Measurements from ENCODE around the gene CUL4A. TPM values are rescaled to one million over a fixed set of nuclear protein-coding genes. Genes with fewer than 3 reads are reported as not detected.
"Not testable (repeated sequence)": the region's sequence is repeated elsewhere in the genome, so short reads cannot be mapped to it uniquely, and the experiment has no call there.

The CUL4A gene
- total RNA-seq, 1 experiment from 2014 or later: 190 TPM

DNA sequence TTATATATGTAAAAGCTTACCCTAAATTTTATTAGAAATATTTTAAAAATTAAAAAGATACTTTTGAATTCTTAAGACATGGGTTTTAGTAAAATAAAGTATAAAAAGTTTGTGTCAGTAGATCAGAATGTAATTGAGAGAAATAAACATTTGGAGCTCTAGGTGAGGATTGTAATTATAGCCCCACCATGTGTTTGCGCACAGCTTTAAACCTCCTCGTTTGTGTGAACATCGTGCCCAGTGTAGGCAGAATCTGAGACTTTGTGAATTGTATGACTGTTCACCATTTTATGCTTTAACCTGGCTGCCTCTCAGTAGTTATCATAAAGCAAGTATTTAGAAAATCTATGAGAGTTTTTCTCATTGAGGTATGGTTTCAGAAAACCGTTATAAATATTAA is 29.1 kb downstream of the CUL4A start:
- no peak for DNase-seq (ENCODE audit: low read depth)

DNA sequence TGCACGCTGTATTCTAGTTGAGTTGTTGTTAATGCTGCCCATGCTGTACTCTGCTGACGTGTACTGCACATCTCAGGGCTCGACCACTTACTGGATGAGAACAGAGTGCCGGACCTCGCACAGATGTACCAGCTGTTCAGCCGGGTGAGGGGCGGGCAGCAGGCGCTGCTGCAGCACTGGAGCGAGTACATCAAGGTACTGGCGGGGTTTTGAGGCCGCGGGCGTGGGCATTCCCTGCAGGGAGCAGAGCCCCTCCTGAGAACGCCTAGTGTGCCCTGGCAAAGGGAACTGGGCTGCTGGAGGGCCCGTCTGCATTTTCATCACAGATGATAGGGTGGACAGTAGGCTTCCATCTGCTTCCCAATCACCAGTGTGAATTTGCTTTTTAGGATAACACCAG is 29.9 kb downstream of the CUL4A start:
- DNase-seq (ENCODE audit: low read depth): no peak

DNA sequence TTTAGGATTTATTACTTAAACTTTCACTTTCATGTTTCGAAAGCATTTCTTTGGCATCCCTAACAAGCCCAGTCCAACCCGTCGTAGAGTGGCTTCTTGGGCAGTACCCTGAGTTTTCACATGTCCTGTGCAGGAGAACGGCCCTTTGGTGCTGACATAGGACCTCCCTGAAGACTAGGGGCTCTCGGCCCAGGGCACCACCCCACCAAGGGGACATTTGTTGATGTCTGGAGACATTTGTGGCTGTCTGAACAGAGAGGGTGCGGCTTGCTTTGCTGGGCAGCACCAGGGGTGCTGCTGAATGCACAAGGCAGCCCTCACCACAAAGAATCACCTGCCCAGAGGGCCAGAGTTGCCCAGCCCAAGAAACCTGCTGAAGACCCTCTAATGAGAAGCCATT is 30.6 kb downstream of the CUL4A start:
- DNase-seq (ENCODE audit: low read depth): no peak

DNA sequence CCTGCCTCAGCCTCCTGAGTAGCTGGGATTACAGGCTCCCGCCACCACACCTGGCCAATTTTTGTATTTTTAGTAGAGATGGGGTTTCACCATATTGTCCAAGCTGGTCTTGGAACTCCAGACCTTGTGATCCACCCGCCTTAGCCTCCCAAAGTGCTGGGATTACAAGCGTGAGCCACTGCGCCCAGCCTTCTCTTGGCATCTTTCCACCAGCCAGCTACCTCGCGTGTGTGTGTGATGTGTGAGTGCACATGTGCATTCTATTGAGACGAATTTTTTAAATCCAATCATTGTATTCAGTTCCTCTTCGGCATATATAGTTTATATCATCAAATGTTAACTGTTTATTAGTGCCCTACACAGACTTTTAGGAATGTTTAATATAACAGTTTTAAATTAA is 32.2 kb downstream of the CUL4A start:
- not testable (repeated sequence) for DNase-seq (ENCODE audit: low read depth)

DNA sequence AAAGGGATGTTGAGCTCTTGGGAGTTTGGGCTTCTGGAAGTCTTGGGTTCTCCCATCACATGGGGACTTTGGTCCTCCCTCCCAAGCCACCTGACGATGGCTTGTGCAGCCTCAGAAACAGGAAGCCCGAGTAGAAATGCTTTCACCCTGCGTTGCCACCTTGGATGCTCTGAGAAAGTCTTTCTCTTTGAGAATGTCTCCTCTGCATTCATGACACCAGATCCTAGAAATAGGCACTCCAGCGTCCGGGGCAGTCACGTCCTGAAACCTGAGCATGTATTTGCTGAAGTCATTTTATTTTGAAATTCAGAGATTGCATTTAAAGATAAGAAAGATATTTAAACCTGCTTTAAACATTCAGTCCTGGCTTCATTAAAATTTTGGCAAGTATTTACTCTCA is 34.4 kb downstream of the CUL4A start:
- no peak for DNase-seq (ENCODE audit: low read depth)

DNA sequence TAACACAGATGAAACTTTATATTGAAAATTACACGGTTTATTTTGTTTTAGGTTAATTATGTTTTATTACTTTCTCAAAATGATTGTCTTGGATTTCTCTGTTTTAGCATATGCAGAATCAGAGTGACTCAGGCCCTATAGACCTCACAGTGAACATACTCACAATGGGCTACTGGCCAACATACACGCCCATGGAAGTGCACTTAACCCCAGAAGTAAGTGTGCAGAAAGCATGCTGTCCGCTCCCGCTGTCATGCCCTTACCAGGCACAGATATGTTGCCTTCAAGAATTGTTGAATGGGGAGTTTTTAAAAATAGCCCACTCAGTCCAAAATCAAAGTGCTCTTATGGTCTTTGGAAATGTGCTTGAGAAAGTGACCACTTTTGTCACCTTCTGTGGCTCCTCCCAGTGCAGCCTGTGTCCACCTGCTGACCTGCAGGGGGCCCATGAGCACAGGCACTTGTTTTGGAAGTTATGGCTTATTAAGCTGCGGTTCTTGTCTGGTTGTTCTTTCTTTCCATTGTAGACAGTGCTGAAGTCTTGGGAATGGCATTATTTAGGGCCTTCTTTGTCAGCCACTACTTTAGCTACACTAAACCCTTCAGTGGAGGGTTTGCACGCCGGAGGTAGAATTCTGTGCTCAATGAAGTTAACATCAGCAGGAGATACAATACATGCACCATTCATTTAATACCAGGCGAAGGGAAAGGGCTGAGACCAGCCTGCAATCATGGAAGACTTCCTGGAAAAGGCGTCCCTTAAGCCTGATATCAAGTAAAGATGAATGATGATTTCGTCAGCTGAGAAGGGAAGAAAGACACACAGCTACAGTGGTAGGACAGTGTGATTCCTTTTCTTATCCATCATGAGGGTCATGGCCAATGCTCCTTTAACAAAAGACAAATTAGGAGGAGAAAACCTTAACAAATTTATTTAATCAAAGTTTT is 36.7 kb downstream of the CUL4A start:
- DNase-seq (ENCODE audit: low read depth): peak; percentile 3

DNA sequence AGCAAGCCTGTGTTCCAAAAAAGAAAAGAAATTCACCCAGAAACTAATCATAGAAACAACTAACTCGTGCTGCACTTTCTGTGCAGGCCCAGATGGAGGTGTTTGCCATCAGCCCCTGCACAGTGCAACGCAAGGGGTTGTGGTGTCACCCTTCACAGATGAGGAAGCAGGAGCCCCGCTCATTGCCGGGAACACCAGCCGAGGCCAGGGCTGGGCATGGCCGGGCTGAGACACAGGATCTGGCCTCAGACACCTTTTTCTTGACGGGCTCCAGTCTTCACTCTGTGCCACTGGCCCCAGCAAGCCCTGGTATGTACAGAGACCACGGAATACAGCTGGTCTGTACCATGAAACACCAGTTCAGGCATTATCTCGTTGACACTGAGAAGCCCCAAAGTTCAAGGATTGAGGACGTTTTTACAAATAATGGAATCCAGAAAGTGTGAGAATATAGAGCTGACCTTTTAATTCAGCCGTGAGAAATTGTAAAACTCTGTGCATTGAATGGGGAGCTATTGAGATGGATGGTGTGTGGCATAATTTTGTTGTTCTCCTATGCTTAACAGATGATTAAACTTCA is 43.2 kb downstream of the CUL4A start:
- no peak for DNase-seq (ENCODE audit: low read depth)

DNA sequence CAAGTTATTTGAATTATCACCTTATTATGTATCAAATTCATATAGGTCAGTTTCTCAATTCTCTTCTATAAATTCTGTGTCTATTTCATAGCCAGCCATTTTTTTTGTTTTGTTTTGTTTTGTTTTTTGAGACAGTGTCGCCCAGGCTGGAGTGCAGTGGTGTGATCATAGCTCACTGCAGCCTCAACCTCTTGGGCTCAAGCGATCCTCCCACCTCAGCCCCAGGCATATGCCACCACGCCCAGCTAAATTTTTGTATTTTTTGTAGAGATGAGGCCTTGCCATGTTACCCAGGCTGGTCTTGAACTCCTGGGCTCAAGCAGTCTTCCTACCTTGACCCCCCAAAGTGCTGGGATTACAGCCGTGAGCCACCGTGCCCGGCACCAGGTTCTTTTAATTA is 48.5 kb downstream of the CUL4A start:
- DNase-seq (ENCODE audit: low read depth): not testable (repeated sequence)

DNA sequence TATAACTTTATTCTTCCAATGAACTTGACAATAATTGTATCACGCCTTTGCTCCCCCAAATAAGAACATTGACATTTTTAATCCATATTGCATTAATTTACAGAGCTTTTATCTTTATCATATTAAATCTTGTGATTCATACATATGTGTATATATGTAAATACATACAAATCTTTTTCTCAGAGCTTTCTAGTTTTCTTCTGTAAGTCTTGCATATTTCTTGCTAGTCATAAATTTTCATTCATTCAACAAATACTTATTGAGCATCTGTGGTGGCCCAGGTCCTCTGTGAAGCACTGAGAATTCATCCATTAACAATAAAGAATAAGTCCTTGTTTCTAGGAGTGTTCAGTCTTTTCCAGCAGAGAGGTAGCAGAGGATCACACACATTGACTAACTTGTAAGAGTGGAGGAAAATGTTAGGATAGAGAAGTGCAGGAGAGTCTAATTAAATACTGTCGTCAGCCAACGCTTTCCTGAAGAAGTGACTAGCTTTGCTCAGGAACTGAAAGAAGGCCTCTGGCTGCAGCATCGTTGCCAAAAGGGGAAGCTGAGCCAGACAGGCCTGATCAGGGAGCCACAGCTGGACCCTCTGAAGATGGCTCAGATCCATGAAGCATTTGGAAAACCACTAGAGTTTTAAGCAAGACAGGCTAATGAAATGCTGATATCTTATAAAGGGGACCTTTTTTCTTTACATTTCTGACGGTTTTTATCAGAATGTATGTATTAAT is 49.1 kb downstream of the CUL4A start:
- DNase-seq (ENCODE audit: low read depth): no peak

DNA sequence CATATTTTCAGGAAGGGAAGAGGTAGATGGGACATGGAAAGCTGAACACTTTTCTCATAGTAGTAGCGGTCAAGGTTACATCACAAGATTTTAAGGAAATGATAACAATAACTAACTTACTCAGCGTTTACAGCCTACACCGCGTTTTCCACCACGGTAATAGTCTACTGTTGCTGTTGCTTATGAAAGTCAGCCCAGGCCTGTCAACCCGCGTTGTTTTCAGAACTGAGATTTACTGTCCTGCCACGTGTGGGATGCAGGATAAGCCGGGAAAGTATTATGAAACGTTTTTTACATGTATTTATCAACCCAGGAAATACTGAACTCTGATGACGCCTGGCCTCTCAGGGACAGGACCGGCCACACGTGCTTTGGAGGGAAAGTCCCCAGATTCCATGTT is 51.6 kb downstream of the CUL4A start:
- DNase-seq (ENCODE audit: low read depth): no peak

DNA sequence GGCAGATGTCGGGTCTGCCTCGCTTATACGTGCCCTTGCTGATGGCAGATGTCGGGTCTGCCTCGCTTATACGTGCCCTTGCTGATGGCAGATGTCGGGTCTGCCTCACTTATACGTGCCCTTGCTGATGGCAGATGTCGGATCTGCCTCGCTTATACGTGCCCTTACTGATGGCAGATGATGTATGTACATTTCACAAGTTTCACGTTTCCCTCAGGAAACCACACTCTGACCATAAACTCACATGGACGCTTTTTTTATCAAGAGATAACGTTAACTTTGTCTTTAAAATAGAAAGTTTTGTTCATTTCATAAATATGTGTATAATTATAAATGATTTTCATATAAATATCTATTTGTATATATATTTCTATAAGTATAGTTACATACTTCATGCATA is 53.6 kb downstream of the CUL4A start:
- not testable (repeated sequence) for DNase-seq (ENCODE audit: low read depth)

DNA sequence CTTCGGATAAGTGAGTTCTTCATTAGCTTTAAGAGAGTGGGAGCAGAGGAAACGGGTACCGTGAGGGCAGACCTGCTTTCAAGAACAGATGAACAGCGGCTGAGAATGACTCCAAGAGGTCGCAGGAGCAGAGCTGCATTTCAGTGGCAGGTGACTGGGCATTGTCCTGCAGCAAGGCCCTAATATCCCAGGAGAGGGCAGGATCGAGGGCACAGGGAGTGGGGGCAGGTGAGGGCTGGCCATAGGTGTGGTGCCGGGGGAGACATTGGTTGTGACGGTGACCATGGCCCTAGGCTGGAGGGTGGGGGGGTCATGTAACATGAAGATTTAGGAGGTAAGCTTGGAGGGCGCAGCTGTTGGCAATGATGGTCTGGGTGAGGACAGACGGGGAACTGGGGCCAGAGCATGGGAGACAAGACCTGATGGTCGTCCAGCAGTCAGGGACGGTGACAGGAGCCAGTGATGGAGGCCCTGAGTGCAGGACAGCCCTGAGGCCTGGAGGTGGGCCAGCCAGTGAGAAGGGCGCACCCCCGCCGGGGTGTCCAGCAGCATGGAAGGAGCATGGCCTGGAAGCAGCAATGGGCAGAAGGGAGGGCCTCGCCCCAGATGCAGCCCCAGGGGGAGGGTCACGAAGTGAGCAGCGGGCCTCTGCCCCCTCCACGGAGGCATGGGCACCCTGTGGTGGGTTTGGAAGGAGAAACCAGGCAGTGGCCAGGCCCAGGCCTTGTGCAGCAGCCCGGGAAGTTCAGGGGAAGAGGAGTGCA is 58.4 kb downstream of the CUL4A start:
- no peak for DNase-seq (ENCODE audit: low read depth)

DNA sequence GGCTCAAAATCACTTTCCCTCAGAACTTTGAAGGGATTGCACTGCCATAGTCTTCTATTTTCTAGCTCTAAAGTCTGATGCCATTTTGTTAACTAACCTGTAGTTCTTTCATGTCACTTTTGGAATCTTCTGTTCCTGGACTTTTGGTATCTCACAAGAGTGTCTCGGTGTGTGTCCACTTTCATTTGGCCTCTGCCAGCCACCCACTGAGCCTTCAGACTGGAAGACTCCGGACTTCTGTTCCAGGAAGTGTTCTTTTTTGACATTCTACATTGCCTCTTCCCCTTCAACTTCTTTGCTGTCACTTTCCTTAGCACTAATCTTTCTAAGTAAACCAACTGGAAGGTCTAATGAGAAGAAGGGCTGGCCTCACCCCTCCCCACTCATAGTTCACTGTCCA is 62.6 kb downstream of the CUL4A start:
- DNase-seq (ENCODE audit: low read depth): no peak

DNA sequence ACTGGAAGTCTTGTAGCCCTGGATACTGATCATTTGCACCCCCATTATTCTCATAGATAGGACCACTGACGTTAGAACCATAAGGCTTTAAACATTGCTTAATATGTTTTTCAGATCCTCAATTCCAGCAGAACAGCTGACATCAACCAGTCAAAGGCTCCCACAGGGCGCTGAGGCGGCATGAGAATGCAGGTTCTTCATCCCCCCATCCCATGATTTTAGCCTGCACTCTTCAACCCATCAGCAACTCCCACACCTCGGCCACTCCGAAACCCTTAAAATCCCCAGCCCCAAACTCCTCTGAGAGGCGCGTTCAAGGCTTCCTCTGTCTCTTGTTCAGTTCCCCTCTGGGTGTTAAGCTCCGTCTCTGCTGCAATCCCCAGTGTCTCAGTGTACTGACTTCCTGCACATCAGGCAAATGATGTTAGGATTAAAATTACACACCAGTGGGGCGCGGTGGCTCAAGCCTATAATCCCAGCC is 63.3 kb downstream of the CUL4A start:
- no peak for DNase-seq (ENCODE audit: low read depth)

DNA sequence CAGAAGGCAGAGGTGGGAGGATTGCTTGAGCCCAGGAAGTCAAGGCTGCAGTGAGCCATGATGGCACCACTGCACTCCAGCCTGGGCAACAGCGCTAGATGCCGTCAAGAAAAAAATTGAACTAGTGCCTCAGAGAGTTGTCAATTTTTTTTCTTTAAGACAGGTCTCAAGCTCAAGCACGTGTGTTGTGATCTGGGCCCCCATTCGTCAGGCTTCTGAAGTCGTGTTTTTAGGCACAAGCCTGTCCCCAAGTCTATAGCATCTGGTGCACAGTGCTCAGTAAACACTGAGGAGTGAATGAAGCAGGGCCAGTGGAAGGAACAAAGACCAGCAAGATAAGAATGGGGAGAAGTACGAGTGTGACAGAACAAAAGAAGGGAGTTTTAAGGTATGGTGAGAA is 63.9 kb downstream of the CUL4A start:
- DNase-seq (ENCODE audit: low read depth): no peak

DNA sequence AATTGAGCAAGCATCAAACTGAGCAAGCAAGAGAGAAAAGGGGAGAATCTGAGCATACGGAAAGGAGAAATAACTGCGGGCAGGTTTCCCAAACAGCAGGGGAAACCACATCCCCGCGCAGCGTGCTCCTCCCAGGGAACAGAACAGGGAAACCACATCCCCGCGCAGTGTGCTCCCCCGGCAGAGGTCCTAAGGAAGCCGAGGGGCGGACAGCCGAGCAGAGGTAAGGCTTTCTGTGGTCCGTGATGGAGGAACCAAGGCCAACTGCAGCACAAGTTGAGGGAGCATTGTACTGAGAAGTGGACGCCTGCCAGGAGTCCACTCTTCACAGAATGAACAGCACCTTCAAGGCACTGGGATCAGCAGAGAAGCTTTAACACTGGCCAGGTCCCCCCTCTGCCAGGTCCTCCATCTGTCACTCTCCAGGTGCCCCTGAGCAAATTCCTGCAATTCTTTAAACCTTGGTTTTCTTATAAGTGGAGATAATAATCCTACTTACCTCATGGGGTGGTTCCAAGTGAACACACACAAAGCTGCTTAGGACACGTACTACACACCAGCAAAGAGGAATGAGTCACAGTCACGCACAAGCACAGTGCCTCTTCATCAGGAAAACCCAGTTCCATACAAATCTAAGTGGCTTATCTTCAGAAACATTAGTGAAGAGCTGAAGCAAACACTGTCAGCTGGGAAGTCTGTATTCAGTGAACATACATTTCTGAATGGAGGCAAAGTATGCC is 64.6 kb downstream of the CUL4A start:
- peak; percentile 50 for DNase-seq (ENCODE audit: low read depth)

DNA sequence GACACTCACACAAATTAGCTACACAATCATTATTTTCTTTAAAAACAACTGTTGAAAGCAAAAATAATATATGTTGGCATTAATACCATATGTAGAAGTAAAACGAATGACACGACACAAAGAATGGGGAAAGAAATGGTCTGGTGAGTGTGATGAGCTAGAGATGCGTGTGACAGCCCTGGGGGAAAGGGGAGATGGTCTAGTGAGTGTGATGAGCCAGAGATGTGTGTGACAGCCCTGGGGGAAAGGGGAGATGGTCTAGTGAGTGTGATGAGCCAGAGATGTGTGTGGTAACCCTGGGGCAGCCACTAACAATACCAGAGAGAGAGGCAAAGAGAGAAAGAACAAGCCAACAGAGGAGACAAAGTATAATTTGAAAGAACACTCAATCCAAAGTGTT is 65.3 kb downstream of the CUL4A start:
- no peak for DNase-seq (ENCODE audit: low read depth)

DNA sequence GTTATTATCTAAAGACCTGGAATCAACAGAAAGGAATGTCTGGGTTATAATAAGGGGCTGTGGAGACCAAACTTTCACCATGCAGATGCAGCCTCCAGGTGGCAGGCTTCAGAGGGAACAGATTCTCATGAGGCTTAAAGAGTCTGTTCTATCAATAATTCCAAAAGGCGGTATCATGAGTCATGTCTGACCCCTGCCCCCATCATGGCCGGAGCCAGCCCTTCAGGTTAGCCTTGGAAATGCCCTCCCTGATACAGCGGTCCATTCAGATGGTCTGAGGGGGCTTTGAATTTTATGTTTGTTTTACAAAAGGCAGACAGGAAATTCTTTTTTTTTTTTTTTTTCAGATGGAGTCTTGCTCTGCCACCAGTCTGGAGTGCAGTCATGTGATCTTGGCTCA is 66.0 kb downstream of the CUL4A start:
- DNase-seq (ENCODE audit: low read depth): peak; percentile 74

DNA sequence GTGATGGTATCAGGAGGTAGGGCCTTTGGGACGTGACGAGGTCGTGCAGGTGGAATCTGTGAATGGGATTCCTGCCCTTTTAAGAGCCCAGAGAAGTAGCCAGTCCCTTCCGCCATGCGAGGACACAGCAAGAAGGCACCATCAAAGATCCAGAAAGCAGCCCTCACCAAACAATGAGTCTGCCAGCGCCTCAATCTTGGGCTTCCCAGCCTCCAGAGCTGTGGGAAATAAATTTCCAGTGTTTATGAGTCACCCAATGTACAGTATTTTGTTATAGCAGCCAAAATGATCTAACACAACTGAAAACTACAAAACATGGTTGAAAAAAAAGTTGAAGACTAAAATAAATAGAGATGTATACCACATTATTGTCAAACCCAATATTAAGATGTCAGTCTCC is 70.7 kb downstream of the CUL4A start:
- no peak for DNase-seq (ENCODE audit: low read depth)

DNA sequence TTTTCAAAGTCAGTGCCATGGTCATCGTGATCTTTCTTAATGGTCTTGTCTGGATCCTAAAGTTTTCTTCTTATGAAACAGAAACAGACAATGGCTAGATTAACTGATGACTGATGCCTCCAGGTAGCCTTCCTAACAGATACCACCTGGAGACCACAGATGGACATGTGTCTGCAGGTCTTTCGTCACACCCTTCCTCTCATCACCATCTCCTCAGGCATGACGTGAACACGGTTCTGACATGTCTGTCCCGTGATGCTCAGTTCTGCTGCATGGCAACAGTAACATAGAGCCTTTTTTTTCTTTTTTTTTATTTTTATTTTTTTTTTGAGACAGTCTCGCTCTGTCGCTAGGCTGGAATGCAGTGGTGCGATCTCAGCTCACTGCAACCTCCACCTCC is 74.5 kb downstream of the CUL4A start:
- DNase-seq (ENCODE audit: low read depth): no peak

DNA sequence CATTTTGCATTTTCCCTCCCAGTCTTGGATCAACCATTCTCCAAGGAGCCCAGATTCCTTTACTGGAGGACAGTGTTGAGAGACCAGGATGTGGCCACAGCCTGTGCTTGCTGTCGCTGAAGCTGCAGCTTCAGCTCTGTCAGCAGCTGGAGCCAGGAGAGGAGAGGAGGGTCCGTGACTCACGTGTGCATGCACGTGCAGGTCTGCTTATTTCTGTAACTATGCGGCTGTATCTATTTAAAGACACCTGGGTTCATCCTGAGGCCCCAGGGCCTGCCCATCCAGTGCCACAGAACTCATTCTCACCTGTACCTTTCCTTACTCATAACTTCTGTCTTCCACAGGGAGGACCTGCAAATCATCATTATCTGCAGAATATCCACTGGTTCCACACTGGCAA is 79.5 kb downstream of the CUL4A start:
- no peak for DNase-seq (ENCODE audit: low read depth)
